Measurements from ENCODE around the gene TAGLN2. TPM values are rescaled to one million over a fixed set of nuclear protein-coding genes. Genes with fewer than 3 reads are reported as not detected.

Gene TAGLN2
- total and polyA plus RNA-seq, 4 donors, result 483 to 788 (median 749) TPM

DNA sequence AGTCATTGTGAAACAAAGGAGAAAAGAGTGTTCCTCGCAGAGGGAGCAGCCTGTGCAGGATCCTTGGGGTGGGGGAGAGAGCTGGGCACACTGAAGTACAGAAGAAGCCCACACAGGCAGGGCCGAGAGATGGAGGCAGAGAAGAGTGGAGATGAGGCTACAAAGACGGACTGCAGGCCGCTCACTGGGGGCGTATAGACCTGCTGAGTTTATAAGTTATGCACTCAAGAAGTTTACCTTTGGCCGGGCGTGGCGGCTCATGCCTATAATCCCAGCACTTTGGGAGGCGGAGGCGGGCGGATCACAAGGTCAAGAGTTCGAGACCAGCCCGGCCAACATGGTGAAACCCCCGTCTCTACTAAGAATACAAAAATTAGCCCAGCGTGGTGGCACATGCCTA is 36.3 kb upstream of the TAGLN2 start:
- ATAC-seq (ENCODE audit: insufficient read depth, low FRiP score) (no peak), DNase-seq (no peak)
- no peaks in the 10 kb centered on the region for H3K27me3 ChIP-seq (ENCODE audit: control insufficient read depth in 3 of 3, insufficient read depth in 3 of 3, low read length in 2 of 3)
- no peak overlapping the region for H3K27ac ChIP-seq (ENCODE audit: low read depth in 1 of 2, low read length in 1 of 2)
- H3K4me3 ChIP-seq, result no peak overlapping the region
- H3K36me3 ChIP-seq (ENCODE audit: control insufficient read depth in 4 of 4, insufficient read depth in 4 of 4, low read length in 4 of 4), result no peaks in the 10 kb centered on the region
- no peaks in the 10 kb centered on the region for H3K9me3 ChIP-seq (ENCODE audit: control insufficient read depth in 4 of 4, insufficient read depth in 3 of 4, low read length in 3 of 4)
- H3K9ac ChIP-seq (ENCODE audit: insufficient read depth in 1 of 2, low read length in 2 of 2), result no peak overlapping the region
- TF ChIP-seq, protein P1, sequence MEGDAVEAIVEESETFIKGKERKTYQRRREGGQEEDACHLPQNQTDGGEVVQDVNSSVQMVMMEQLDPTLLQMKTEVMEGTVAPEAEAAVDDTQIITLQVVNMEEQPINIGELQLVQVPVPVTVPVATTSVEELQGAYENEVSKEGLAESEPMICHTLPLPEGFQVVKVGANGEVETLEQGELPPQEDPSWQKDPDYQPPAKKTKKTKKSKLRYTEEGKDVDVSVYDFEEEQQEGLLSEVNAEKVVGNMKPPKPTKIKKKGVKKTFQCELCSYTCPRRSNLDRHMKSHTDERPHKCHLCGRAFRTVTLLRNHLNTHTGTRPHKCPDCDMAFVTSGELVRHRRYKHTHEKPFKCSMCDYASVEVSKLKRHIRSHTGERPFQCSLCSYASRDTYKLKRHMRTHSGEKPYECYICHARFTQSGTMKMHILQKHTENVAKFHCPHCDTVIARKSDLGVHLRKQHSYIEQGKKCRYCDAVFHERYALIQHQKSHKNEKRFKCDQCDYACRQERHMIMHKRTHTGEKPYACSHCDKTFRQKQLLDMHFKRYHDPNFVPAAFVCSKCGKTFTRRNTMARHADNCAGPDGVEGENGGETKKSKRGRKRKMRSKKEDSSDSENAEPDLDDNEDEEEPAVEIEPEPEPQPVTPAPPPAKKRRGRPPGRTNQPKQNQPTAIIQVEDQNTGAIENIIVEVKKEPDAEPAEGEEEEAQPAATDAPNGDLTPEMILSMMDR (IDR thresholded peaks at IDR 0.05; ENCODE audit: control extremely low read depth, extremely low read depth), result no peak
- H3K4me1 ChIP-seq (ENCODE audit: control insufficient read depth in 5 of 5, insufficient read depth in 5 of 5, low read length in 5 of 5), result peaks cover 0 to 6% (median 3%) of the 10 kb centered on the region in 5 donors
- WGBS, 2 donors, result 89 to 90% methylated on average over 15 of the region's 15 CpGs

DNA sequence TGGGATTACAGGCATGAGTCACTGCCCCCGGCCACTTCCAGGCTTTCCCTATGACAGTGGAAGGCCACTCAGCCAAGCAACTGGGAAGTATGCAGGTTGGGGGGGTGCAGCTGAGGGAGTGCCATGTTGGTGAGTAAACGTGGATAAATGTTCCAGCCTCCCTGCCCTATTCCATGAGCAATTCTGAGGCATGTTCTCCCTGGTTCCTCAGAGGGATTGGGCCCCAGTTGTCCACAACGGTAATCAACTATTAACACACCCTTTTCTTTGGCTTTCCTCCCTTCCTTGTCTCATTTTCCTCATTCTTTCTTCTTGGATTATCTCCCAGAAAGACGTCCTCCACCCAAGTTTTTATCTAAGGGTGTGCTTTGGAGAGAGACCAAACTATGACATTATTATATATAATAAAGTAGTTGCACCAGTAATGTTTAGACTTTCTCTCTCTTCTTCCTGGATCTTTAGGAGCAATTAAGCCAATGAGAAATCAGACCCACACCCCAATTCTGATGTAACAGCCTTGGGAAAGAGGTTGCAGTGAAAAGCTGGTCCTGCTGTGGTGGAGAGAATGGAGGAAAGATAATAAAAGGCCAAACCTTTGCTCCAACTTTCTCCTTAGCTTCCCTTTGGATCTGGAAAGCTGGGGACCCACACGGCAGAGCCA is 35.5 kb upstream of the TAGLN2 start:
- Histone ChIP-seq H3K36me3 (ENCODE audit: control insufficient read depth in 4 of 4, insufficient read depth in 4 of 4, low read length in 4 of 4) (no peaks in the 10 kb centered on the region), H3K9me3 (ENCODE audit: control insufficient read depth in 4 of 4, insufficient read depth in 3 of 4, low read length in 3 of 4) (no peaks in the 10 kb centered on the region), H3K27ac (ENCODE audit: low read depth in 1 of 2, low read length in 1 of 2) (no peak overlapping the region), H3K9ac (ENCODE audit: insufficient read depth in 1 of 2, low read length in 2 of 2) (no peak overlapping the region), H3K27me3 (ENCODE audit: control insufficient read depth in 3 of 3, insufficient read depth in 3 of 3, low read length in 2 of 3) (no peaks in the 10 kb centered on the region), H3K4me3 (no peak overlapping the region), H3K4me1 (ENCODE audit: control insufficient read depth in 5 of 5, insufficient read depth in 5 of 5, low read length in 5 of 5) (peaks cover 0 to 6% (median 3%) of the 10 kb centered on the region in 5 donors)
- TF ChIP-seq, protein P1 (IDR thresholded peaks at IDR 0.05; ENCODE audit: control extremely low read depth, extremely low read depth), result no peak
- WGBS, 2 donors, result 53 to 73% methylated on average over 5 of the region's 5 CpGs
- peak in 2 of 3 donors; percentile 50 to 57 for DNase-seq
- peak; percentile 57 for ATAC-seq (ENCODE audit: insufficient read depth, low FRiP score)

DNA sequence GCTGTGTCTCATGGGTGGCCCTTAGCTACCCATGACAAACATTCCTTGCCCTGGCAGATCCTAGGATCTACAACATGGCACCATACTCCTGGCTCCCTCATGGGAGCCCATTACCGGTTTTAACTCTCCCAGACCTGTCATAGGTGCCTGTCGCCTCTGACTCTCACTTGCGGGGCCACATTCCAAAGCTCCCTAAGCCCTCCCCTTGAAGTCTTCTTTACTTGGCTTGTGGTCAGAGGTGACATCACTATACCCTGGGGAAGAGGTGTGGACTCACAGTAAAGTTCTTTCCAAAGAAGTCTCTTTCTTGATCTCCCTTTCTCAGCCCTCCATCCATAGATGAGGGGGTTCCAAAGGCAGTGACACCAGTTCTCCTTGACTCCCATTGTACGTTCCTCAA is 34.1 kb upstream of the TAGLN2 start:
- 66 to 83% methylated on average over 4 of the region's 4 CpGs for WGBS, 2 donors
- ATAC-seq (ENCODE audit: insufficient read depth, low FRiP score), result no peak
- H3K27ac ChIP-seq (ENCODE audit: low read depth in 1 of 2, low read length in 1 of 2), result no peak overlapping the region

More for the DNA sequence above, 34.1 kb upstream of the TAGLN2 start:
- no peaks in the 10 kb centered on the region for H3K27me3 ChIP-seq (ENCODE audit: control insufficient read depth in 3 of 3, insufficient read depth in 3 of 3, low read length in 2 of 3)
- H3K36me3 ChIP-seq (ENCODE audit: control insufficient read depth in 4 of 4, insufficient read depth in 4 of 4, low read length in 4 of 4), result no peaks in the 10 kb centered on the region
- H3K9me3 ChIP-seq (ENCODE audit: control insufficient read depth in 4 of 4, insufficient read depth in 3 of 4, low read length in 3 of 4), result no peaks in the 10 kb centered on the region
- H3K9ac ChIP-seq (ENCODE audit: insufficient read depth in 1 of 2, low read length in 2 of 2), result no peak overlapping the region
- TF ChIP-seq, protein P1 (IDR thresholded peaks at IDR 0.05; ENCODE audit: control extremely low read depth, extremely low read depth), result no peak
- DNase-seq, result no peak
- no peak overlapping the region for H3K4me3 ChIP-seq
- peaks cover 0 to 6% (median 3%) of the 10 kb centered on the region in 5 donors for H3K4me1 ChIP-seq (ENCODE audit: control insufficient read depth in 5 of 5, insufficient read depth in 5 of 5, low read length in 5 of 5)
